GM12873 (cell line): ENCODE data around the gene CXCL12.

Source experiments
- TF ChIP-seq, protein P1 (sequence below): IDR thresholded peaks from 2 replicates; pipeline ENCODE4 v1.5.1; 2012; ENCODE audit warnings: low read depth, mild to moderate bottlenecking, moderate library complexity, low read length, control low read depth; ENCODE audit not compliant: insufficient read depth; ENCODE audit errors: missing control alignments

Gene CXCL12

DNA sequence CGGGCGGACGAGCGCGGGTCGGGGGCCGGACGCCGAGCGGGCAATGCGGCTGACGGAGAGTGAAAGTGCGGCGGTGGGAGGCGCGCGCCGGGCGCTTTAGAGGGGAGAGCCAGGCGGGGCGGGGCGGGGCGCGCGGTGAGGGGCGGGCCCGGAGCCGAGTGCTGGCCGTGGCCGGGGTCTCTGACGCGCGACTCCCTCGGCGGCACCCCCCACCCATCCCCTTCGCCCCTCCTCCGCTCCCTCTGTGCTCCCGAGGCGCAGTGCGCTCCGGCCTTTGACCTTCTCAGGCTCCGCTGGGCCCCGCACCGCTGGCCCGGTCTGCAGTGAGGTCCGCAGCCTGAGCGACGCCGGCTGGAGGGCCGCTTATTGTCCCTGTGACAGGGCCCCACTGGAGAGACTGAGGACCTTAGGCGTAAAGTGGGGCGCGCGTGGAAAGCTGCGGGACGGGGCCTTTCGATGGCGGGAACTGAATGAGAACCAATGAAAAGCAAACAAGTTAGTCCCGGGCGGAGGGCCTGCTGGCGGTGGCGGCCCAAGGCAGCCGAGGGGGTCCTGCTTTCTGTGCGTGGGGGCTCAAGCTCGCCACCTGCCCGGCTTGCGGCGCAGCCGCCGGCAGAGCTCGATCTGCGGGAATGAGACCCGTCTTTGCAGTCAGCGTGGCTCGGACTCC lies at the start of gene CXCL12:
Gene CXCL12 (minus strand): TSS at position 72 of the 670 bp plus-strand sequence. CDS start 92 bp downstream, outside the sequence.
- TF ChIP-seq, protein P1, sequence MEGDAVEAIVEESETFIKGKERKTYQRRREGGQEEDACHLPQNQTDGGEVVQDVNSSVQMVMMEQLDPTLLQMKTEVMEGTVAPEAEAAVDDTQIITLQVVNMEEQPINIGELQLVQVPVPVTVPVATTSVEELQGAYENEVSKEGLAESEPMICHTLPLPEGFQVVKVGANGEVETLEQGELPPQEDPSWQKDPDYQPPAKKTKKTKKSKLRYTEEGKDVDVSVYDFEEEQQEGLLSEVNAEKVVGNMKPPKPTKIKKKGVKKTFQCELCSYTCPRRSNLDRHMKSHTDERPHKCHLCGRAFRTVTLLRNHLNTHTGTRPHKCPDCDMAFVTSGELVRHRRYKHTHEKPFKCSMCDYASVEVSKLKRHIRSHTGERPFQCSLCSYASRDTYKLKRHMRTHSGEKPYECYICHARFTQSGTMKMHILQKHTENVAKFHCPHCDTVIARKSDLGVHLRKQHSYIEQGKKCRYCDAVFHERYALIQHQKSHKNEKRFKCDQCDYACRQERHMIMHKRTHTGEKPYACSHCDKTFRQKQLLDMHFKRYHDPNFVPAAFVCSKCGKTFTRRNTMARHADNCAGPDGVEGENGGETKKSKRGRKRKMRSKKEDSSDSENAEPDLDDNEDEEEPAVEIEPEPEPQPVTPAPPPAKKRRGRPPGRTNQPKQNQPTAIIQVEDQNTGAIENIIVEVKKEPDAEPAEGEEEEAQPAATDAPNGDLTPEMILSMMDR: no peak

DNA sequence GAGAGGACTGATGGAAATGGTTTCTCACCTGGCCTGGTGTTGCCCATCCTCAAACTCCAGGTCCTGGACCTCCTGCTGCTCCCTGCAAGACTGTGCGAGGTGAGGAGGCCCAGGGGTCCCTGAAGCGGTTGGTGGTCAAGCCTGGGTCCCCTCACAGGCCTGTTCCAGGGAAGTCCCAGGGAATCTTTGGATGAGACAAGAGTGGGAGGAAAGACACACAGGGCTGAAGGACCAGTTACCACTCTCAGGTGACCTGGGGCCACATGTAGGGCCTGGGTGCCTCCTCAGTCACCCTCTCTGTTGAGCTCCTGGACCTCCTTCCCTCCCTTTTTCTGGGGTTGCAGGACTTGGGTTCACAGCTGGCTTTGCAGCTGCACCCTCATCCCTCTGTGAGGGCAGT lies 42.6 kb upstream of the CXCL12 start:
- TF ChIP-seq, protein P1: no peak

DNA sequence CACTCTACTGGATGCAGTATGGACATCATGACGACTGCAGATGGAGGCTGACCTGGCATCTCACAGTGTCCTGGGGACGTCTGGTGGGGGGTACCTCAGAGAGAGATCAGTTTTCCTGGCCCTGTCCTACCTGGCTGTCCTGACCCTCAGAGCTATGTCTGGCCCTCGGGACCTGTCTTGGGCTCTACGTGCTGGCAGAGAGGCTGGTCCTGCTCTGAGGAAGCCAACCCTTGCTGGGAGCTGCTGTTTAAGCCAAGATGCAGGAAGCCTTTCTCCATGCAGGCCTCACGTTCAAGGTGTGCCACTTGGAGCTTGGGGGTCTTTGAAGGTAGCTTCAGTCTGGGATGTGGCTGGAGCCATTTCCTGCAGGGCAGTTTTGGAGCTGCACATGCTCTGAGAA lies 42.1 kb upstream of the CXCL12 start:
- TF ChIP-seq, protein P1: no peak

DNA sequence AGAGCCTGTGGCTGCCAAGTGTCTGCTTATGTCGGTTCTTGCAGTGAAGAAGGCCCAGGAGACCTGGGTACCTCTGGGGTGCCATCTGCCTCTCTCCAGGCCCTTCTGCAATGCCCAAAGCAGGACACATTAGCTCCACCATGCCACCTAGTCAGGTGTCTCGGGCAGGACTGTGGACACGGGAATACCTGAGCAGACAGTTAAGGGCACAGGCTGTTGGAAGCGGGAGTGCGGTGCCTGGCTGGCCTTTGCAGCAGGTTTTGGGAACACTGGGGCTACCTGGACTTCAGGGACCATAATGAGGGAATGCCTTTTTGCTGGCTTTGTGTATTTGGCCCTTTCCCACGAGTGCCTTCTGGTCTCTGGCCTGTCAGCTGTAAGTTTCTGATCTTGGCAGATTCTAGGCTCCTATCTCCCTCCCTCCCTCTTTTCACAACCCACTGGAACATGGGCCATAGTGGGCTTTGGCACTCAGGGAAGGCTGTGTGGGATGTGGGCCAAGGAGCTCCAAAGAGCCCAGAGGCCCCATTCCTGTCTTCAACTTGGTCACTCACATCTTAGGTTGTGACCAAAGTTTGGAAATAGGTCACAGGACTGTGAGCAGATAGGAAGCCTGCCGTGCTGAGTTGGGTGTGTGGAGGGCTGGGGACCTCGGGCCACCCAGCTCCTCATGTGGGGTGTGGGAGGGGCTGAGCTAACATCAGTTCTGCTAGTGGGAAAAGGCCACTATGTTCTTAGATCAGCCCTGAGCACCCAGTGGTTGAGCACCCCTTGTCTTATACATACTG lies 41.5 kb upstream of the CXCL12 start:
- TF ChIP-seq, protein P1: no peak

DNA sequence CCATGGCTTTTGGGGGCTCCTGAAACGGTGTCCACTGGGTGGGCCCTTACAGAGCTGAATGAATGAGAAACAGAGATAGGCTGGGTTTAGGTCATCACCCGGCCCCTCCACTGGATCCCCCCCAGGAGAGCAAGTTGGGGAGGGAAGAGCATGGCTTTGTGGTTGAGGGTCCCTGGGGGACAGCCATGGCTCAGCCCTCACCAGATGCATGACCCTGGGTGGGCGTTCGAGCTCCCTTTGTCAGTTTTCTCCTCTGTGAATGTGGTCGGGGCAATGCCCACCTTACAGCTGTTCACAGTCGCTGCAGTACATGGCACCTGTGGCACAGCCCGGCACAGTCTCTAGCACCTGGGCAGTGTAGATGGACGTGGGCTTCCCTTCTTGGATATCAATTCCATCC lies 40.6 kb upstream of the CXCL12 start:
- TF ChIP-seq, protein P1: no peak

DNA sequence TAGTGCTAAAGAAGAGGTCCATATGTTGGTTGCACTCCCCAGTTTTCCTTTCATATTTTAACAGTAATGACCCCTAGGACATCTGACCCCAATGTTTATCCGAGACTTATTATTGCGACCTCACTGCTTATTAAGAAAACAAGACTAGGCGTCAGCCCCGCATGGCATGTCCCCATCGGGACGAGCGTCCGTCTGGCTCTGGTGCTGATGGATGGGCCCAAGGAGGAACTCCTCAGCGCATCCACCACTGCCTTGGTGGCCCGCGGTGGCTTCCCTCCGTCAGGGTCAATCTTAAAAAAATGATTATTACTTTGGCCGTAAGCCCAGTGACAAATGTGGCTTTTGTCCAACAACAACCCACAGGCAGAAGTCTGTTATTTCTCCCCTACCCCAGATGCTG lies 40.1 kb upstream of the CXCL12 start:
- TF ChIP-seq, protein P1: no peak

DNA sequence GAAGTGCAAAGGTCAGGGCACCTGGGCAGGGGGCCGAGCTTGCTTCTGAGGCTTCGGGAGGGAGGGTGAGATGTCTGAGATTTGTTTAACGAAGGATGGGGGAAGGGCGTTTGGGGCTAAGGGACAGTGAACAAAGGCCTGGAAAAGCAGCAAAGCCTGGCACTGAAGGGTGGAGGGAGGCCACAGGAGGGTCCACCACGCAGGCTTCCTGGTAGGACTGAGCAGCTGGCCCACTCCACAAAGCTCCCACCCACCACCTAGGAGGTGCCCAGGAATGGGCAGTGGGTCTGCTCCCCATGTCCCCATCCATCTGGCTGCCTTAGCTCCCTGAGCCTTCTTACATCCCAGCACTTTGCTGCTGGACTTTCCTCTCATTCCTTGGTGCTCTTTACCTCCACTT lies 39.4 kb upstream of the CXCL12 start:
- TF ChIP-seq, protein P1: no peak
